ENCODE measurements around the gene LAMC3. TPM values are rescaled to one million over a fixed set of nuclear protein-coding genes. Genes with fewer than 3 reads are reported as not detected.

Gene LAMC3
- total RNA-seq, 2 experiments from 2014 or later, result 0.19 to 2.2 TPM

DNA sequence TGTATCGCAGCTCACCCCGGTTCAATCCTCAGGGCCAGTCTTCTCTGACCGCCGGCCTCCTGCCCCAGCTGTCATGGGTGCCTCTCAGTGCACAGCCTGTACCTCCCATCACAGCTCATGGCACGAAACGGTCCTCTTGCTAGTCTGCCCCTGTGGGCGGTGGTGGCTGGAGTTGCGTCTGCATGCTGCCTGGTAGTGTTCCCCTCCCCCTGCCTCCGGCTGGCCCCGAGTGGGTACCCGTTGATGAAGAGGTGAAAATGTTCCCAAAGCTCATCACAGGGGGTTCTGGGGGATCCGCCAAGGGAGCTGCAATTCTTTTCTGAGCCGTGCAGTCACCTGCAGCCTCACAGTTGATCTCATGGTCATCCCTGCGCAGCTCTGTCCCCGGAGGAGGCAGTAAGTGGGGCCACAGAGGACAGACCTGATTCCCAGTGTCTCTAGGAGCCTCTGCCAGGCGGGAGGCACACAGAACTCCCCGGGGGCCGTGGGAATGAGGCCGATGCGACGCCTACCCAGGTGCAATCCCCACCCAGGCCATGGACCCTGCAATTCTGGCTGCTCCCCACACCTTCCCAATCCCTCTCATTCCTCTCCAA is 35.2 kb upstream of the LAMC3 start:
- TF ChIP-seq, protein P1, sequence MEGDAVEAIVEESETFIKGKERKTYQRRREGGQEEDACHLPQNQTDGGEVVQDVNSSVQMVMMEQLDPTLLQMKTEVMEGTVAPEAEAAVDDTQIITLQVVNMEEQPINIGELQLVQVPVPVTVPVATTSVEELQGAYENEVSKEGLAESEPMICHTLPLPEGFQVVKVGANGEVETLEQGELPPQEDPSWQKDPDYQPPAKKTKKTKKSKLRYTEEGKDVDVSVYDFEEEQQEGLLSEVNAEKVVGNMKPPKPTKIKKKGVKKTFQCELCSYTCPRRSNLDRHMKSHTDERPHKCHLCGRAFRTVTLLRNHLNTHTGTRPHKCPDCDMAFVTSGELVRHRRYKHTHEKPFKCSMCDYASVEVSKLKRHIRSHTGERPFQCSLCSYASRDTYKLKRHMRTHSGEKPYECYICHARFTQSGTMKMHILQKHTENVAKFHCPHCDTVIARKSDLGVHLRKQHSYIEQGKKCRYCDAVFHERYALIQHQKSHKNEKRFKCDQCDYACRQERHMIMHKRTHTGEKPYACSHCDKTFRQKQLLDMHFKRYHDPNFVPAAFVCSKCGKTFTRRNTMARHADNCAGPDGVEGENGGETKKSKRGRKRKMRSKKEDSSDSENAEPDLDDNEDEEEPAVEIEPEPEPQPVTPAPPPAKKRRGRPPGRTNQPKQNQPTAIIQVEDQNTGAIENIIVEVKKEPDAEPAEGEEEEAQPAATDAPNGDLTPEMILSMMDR (conservative IDR thresholded peaks at IDR 0.05; ENCODE audit: low read length), result no peak
- no peak for TF ChIP-seq EZH2phosphoT487 (IDR thresholded peaks at IDR 0.05; ENCODE audit: borderline replicate concordance, low read depth, low read length)
- CTCF ChIA-PET (ENCODE audit: unreplicated experiment), result no interaction called here
- no peak overlapping the region for H3K4me2 ChIP-seq (ENCODE audit: low read length)
- H3K9me3 ChIP-seq (ENCODE audit: low read length), result no peaks in the 10 kb centered on the region
- no peaks in the 10 kb centered on the region for H3K9me2 ChIP-seq (ENCODE audit: insufficient read depth, low read length)
- H3K79me2 ChIP-seq (ENCODE audit: insufficient read depth, low read depth, low read length), result no peaks in the 10 kb centered on the region
- H3K4me3 ChIP-seq (ENCODE audit: low read depth, low read length, poor library complexity, severe bottlenecking), result no peak overlapping the region
- intact Hi-C loops (cut with micrococcal nuclease; ENCODE audit: unreplicated experiment), result no loop called here
- no TSS peak for BruUV-seq (replicated peaks)
- POLR2A ChIA-PET, result interaction anchor here (0.6 to 1.1 kb wide), 3 partner anchors 11 to 43 kb away, joined by 3 to 4 read pairs (median 3); no protein-coding TSS in a partner anchor
- H4K20me1 ChIP-seq (ENCODE audit: insufficient read depth, low read length), result no peaks in the 10 kb centered on the region
- no peak for DNase-seq (ENCODE audit: low spot score)
- H3K27ac ChIP-seq (ENCODE audit: low read depth, low read length, poor library complexity, severe bottlenecking), result no peak overlapping the region
- H2AFZ ChIP-seq (ENCODE audit: low read length), result no peak overlapping the region
- H3K4me1 ChIP-seq (ENCODE audit: insufficient read depth, low read length, poor library complexity, severe bottlenecking), result no peaks in the 10 kb centered on the region
- no peaks in the 10 kb centered on the region for H3K36me3 ChIP-seq (ENCODE audit: insufficient read depth, low read length)

DNA sequence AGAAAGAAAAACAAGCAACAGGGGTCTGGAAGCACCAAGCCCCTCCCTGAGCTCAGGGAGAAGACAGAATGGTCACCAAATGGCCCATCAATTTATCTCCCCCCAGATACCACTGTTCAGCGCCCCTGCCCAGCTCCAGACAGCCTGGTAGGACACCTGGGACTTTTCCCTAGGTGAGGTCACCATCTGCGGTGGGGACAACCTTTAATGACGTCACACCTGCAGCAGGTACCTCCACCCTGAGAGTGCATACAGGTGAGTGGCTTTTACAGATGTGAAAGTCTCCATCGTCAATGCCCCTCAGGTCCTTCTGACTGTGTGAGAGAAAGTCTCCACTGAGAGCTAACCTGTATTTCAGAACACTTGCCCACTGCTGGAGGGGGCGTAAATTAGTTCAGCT is 34.3 kb upstream of the LAMC3 start:
- no peaks in the 10 kb centered on the region for H3K4me1 ChIP-seq (ENCODE audit: insufficient read depth, low read length, poor library complexity, severe bottlenecking)
- H3K4me3 ChIP-seq (ENCODE audit: low read depth, low read length, poor library complexity, severe bottlenecking), result no peak overlapping the region
- TF ChIP-seq, protein P1 (conservative IDR thresholded peaks at IDR 0.05; ENCODE audit: low read length), result no peak
- no peak for TF ChIP-seq EZH2phosphoT487 (IDR thresholded peaks at IDR 0.05; ENCODE audit: borderline replicate concordance, low read depth, low read length)
- H3K9me2 ChIP-seq (ENCODE audit: insufficient read depth, low read length), result no peaks in the 10 kb centered on the region
- DNase-seq (ENCODE audit: low spot score), result no peak
- no peaks in the 10 kb centered on the region for H3K36me3 ChIP-seq (ENCODE audit: insufficient read depth, low read length)
- no peaks in the 10 kb centered on the region for H4K20me1 ChIP-seq (ENCODE audit: insufficient read depth, low read length)
- H3K27ac ChIP-seq (ENCODE audit: low read depth, low read length, poor library complexity, severe bottlenecking), result no peak overlapping the region
- no peak overlapping the region for H3K4me2 ChIP-seq (ENCODE audit: low read length)
- no TSS peak for BruUV-seq (replicated peaks)
- ChIA-PET CTCF (ENCODE audit: unreplicated experiment) (no interaction called here), POLR2A (interaction anchor here (0.6 to 1.1 kb wide), 2 partner anchors 10 to 44 kb away, joined by 3 to 4 read pairs; no protein-coding TSS in a partner anchor)
- intact Hi-C loops (cut with micrococcal nuclease; ENCODE audit: unreplicated experiment), result no loop called here
- no peak overlapping the region for H2AFZ ChIP-seq (ENCODE audit: low read length)
- H3K9me3 ChIP-seq (ENCODE audit: low read length), result no peaks in the 10 kb centered on the region
- H3K79me2 ChIP-seq (ENCODE audit: insufficient read depth, low read depth, low read length), result no peaks in the 10 kb centered on the region

DNA sequence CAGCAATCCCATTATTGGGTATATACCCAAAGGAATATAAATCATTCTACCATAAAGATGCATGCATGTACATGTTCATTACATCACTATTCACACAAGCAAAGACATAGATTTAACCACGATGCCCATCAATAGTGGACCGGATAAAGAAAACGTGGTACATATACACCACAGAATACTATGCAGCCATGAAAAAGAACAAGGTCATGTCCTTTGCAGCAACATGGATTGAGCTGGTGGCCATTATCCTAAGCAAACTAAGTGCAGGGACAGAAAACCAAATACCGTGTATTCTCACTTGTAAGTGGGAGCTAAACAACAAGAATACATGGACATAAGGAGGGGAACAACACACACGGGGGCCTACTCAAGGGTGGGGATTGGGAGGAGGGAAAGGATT is 33.8 kb upstream of the LAMC3 start:
- Histone ChIP-seq H3K9me2 (ENCODE audit: insufficient read depth, low read length) (no peaks in the 10 kb centered on the region), H3K4me1 (ENCODE audit: insufficient read depth, low read length, poor library complexity, severe bottlenecking) (no peaks in the 10 kb centered on the region), H4K20me1 (ENCODE audit: insufficient read depth, low read length) (no peaks in the 10 kb centered on the region), H3K36me3 (ENCODE audit: insufficient read depth, low read length) (no peaks in the 10 kb centered on the region), H3K4me3 (ENCODE audit: low read depth, low read length, poor library complexity, severe bottlenecking) (no peak overlapping the region), H3K27ac (ENCODE audit: low read depth, low read length, poor library complexity, severe bottlenecking) (no peak overlapping the region), H3K9me3 (ENCODE audit: low read length) (no peaks in the 10 kb centered on the region), H3K4me2 (ENCODE audit: low read length) (no peak overlapping the region), H2AFZ (ENCODE audit: low read length) (no peak overlapping the region), H3K79me2 (ENCODE audit: insufficient read depth, low read depth, low read length) (no peaks in the 10 kb centered on the region)
- CTCF ChIA-PET (ENCODE audit: unreplicated experiment), result no interaction called here
- TF ChIP-seq, protein P1 (conservative IDR thresholded peaks at IDR 0.05; ENCODE audit: low read length), result no peak
- TF ChIP-seq EZH2phosphoT487 (IDR thresholded peaks at IDR 0.05; ENCODE audit: borderline replicate concordance, low read depth, low read length), result no peak
- intact Hi-C loops (cut with micrococcal nuclease; ENCODE audit: unreplicated experiment), result no loop called here
- DNase-seq (ENCODE audit: low spot score), result no peak
- POLR2A ChIA-PET, result interaction anchor here (1.1 kb wide), 1 partner anchor 10 kb away, joined by 3 read pairs; no protein-coding TSS in a partner anchor
- no TSS peak for BruUV-seq (replicated peaks)
